K562 (cell line): ENCODE data around the gene FHL1. TPM values are rescaled to one million over a fixed set of nuclear protein-coding genes. Genes with fewer than 3 reads are reported as not detected.
"Not testable (repeated sequence)": the region's sequence is repeated elsewhere in the genome, so short reads cannot be mapped to it uniquely, and the experiment has no call there.

Experiments
- ATAC-seq: fragments of 200-7000 bp; cut with Tn5 transposase; 3 replicates; pipeline ENCODE4 v1.9.1; 2020; ENCODE audit warnings: moderate library complexity
- BruUV-seq: library from RNA; stranded (reverse); fragments of 400-500 nt; replicated peaks from 2 replicates; lab custom pipeline; 2021; lab: Mats Ljungman, UMichigan
- CTCF ChIA-PET: fragments of 300-600 bp; formaldehyde crosslinking; extraction: SDS; loops from one replicate; lab custom pipeline; 2021; ENCODE audit warnings: low intra/inter-chr PET ratio; lab: Yijun Ruan, JAX
- POLR2A ChIA-PET: fragments of 300-600, 350-650 bp; sonication (Branson Sonifier 250); formaldehyde crosslinking; extraction: SDS; loops from one replicate; lab custom pipeline; 2021; ENCODE audit warnings: antibody characterized with exemption, inconsistent platforms; lab: Yijun Ruan, JAX
- DNase-seq, 4 experiments: peaks; one replicate each; pipeline versions ENCODE4 v3.0.0 to v3.0.0-alpha.2; 2011 to 2018; ENCODE audit warnings: low spot score in 3 of 4, mixed read lengths in 3 of 4; ENCODE audit errors: extremely low read depth in 1 of 4
- FAIRE-seq: peaks from 2 replicates; lab custom pipeline; 2011; peaks lifted over from hg19 to GRCh38; lab: Jason Lieb, UNC
- H2AFZ ChIP-seq: 2 replicates; pipeline ENCODE4 v1.6.0; 2011; ENCODE audit warnings: low read depth, low read length, control low read depth, inconsistent platforms
- H3K27ac ChIP-seq: fragments of 200-600 bp; 3 replicates; pipeline ENCODE4 v1.8.0; 2011; ENCODE audit warnings: low read depth, mild to moderate bottlenecking, control low read depth, inconsistent platforms, low read length, moderate library complexity, mixed read lengths; ENCODE audit errors: extremely low read depth
- H3K27me3 ChIP-seq, 2 experiments: fragments of 300-600 bp in 1 of 2; 2 replicates in 1 of 2; 3 replicates in 1 of 2; pipeline versions ENCODE4 v1.6.0 to v1.8.0; 2011; ENCODE audit warnings: inconsistent platforms in 2 of 2, low read length in 2 of 2, mild to moderate bottlenecking in 1 of 2, mixed read lengths in 1 of 2, moderate library complexity in 1 of 2; ENCODE audit not compliant: control insufficient read depth in 2 of 2, insufficient read depth in 2 of 2
- H3K36me3 ChIP-seq: fragments of 300-600 bp; 3 replicates; pipeline ENCODE4 v1.8.0; 2011; ENCODE audit warnings: mild to moderate bottlenecking, low read length, inconsistent platforms; ENCODE audit not compliant: control insufficient read depth, insufficient read depth
- H3K4me1 ChIP-seq, 2 experiments: fragments of 200-600 bp in 1 of 2; replicated peaks in 1 of 2; 2 replicates in 1 of 2; 3 replicates in 1 of 2; pipeline versions ENCODE4 v1.5.1 to v1.8.0; 2011; ENCODE audit warnings: inconsistent platforms in 2 of 2, low read length in 2 of 2, mild to moderate bottlenecking in 1 of 2, mixed read lengths in 1 of 2, moderate library complexity in 1 of 2; ENCODE audit not compliant: control insufficient read depth in 2 of 2, insufficient read depth in 2 of 2
- H3K4me2 ChIP-seq: 2 replicates; pipeline ENCODE4 v1.6.1; 2011; ENCODE audit warnings: low read length, control low read depth, inconsistent platforms, mixed read lengths; ENCODE audit not compliant: insufficient read depth
- H3K4me3 ChIP-seq: fragments of 200-600 bp; sonication (generic), shearing (Covaris generic); 2 replicates; pipeline ENCODE4 v1.5.1; 2016; ENCODE audit warnings: control low read depth, inconsistent platforms
- H3K79me2 ChIP-seq: fragments of 200-600 bp; 3 replicates; pipeline ENCODE4 v1.8.0; 2011; ENCODE audit warnings: low read length, inconsistent platforms; ENCODE audit not compliant: control insufficient read depth, insufficient read depth
- H3K9ac ChIP-seq, 2 experiments: 2 replicates each; pipeline versions ENCODE4 v1.6.0 to v1.6.1; 2011; ENCODE audit warnings: low read depth in 2 of 2, low read length in 2 of 2, control low read depth in 1 of 2, inconsistent platforms in 1 of 2, mild to moderate bottlenecking in 1 of 2, mixed read lengths in 1 of 2; ENCODE audit not compliant: insufficient read depth in 1 of 2
- H3K9me1 ChIP-seq: one replicate; pipeline ENCODE4 v1.6.0; 2011; ENCODE audit warnings: inconsistent platforms, mild to moderate bottlenecking, low read length, moderate library complexity; ENCODE audit not compliant: control insufficient read depth, insufficient read depth
- H3K9me3 ChIP-seq: replicated peaks from 2 replicates; pipeline ENCODE4 v1.5.1; 2011; ENCODE audit warnings: low read depth, low read length, inconsistent platforms; ENCODE audit not compliant: control insufficient read depth, insufficient read depth
- H4K20me1 ChIP-seq: replicated peaks from 2 replicates; pipeline ENCODE4 v1.6.1; 2011; ENCODE audit warnings: low read length, inconsistent platforms, mixed read lengths; ENCODE audit not compliant: control insufficient read depth, insufficient read depth
- FOXJ2 ChIP-seq: fragments of 200-800 bp; sonication (Bioruptor generic); IDR thresholded peaks from 2 replicates; pipeline ENCODE4 v1.6.1; 2016; ENCODE audit warnings: missing genetic modification characterization, missing compliant biosample characterization
- PHB2 ChIP-seq: fragments of 450-650 bp; IDR thresholded peaks from 2 replicates; pipeline ENCODE4 v1.6.1; 2017; ENCODE audit warnings: low read depth
- RFX1 ChIP-seq: fragments of 450-650 bp; IDR thresholded peaks from 2 replicates; pipeline ENCODE4 v1.6.1; 2016; ENCODE audit warnings: mild to moderate bottlenecking, moderate library complexity
- WGBS: fragments of 100-300 bp; shearing (Covaris generic); methylation state at CpG from one replicate; pipeline ENCODE4 v1.1.6; 2016; ENCODE audit warnings: low coverage, mixed read lengths; ENCODE audit not compliant: insufficient coverage; ENCODE audit errors: missing lambda C conversion rate; 5-methylcytosine and 5-hydroxymethylcytosine counted together
- in situ Hi-C: fragments of 300-500 bp; cut with MboI; formaldehyde crosslinking; loops from 4 replicates; pipeline ENCODE4 v1.15.0; 2018; ENCODE audit warnings: inconsistent platforms, mixed read lengths
- intact Hi-C: fragments of 100-400 bp; cut with micrococcal nuclease; formaldehyde crosslinking; loops from 2 replicates; pipeline ENCODE4 v1.14.2; 2022
- polyA plus RNA-seq, 8 experiments: library from polyadenylated mRNA; depleted of rRNA in 4 of 8; stranded (reverse) in 5 of 8; unstranded in 3 of 8; fragments of >200 nt; fragmentation: Nextera tagmentation in 2 of 8; fragmentation: Illumina TruSeq in 1 of 8; extraction: Ambion mirVana in 2 of 8; extraction: Trizol in 1 of 8; gene quantifications; 2 replicates each; pipeline versions ENCODE4 v1.2.1 to v1.2.3, GENCODE V29; 2011 to 2014; ENCODE audit warnings: inconsistent platforms in 1 of 8, missing spikeins in 1 of 8
- total RNA-seq, 7 experiments: library from RNA; depleted of rRNA in 6 of 7; stranded (reverse); fragments of >200 nt in 6 of 7; fragmentation: Illumina TruSeq in 2 of 7; extraction: Trizol in 2 of 7; gene quantifications; 2 replicates each; pipeline versions ENCODE4 v1.2.1 to v1.2.3, GENCODE V29; 2011 to 2021; ENCODE audit warnings: low replicate concordance in 1 of 7

FHL1 gene
- total and polyA plus RNA-seq, 9 of the 15 experiments (the other 6 are each of a cell fraction or from before 2014, with no cell fraction given), result 0.03 to 3.0 (median 0.13) TPM; not detected in 1

- H3K9ac ChIP-seq, ATAC-seq, POLR2A ChIA-PET, H3K4me2 ChIP-seq, BruUV-seq, H4K20me1 ChIP-seq, H3K36me3 ChIP-seq, H3K4me1 ChIP-seq, H3K79me2 ChIP-seq, H3K9me3 ChIP-seq, H3K4me3 ChIP-seq, FAIRE-seq, DNase-seq, H3K9me1 ChIP-seq, H2AFZ ChIP-seq, H3K27ac ChIP-seq: not testable (repeated sequence)
- 0% methylated on average over 6 of the region's 6 CpGs for WGBS
- intact Hi-C loops, result loop anchor here (2.0 to 10.0 kb wide), 4 partner anchors 41 to 527 kb away; partner anchors contain the start of gene HTATSF1
- in situ Hi-C loops, result loop anchor here (25.0 kb wide), 1 partner anchor 131 kb away; no protein-coding TSS in a partner anchor
- H3K27me3 ChIP-seq, result peaks cover 19 to 31% of the 10 kb centered on the region in 2 experiments
- CTCF ChIA-PET, result interaction anchor here (0.8 kb wide), 1 partner anchor 100 kb away, joined by 3 read pairs; no protein-coding TSS in a partner anchor
Measured at GRCh38 chrX:136167989-136168388, 20.7 kb downstream of the FHL1 start.

GRCh38 chrX:136168929-136169735 lies 21.8 kb downstream of the FHL1 start:
- H4K20me1 ChIP-seq, result 0 out of 2 replicates have a peak, but pooled peaks cover 7% of the 10 kb centered on the region
- no peak overlapping the region for H3K4me2 ChIP-seq
- H3K9ac ChIP-seq, result no peak overlapping the region
- ChIA-PET POLR2A (no interaction called here), CTCF (no interaction called here)
- TF ChIP-seq PHB2, result no peak
- peak; percentile 41; the same call in 1 of the 2 replicates for TF ChIP-seq FOXJ2 (tag)
- peak; percentile 76 for TF ChIP-seq RFX1
- in situ Hi-C loops, result loop anchor here (25.0 kb wide), 1 partner anchor 132 kb away; no protein-coding TSS in a partner anchor
- no peaks in the 10 kb centered on the region for H3K4me1 ChIP-seq
- 3% methylated on average over 17 of the region's 17 CpGs for WGBS
- no peaks in the 10 kb centered on the region for H3K9me1 ChIP-seq
- DNase-seq, result peak in 3 of 4 experiments; percentile 28 to 62 (median 57)
- H3K36me3 ChIP-seq, result no peaks in the 10 kb centered on the region
- no peak; the same call in 2 of the 3 replicates for ATAC-seq
- intact Hi-C loops, result loop anchor here (5.0 to 10.0 kb wide), 3 partner anchors 326 to 526 kb away; partner anchors contain the start of gene HTATSF1
- H3K27me3 ChIP-seq, result peaks cover 22 to 36% of the 10 kb centered on the region in 2 experiments
- H3K4me3 ChIP-seq, result no peak overlapping the region
- no peaks in the 10 kb centered on the region for H3K79me2 ChIP-seq
- FAIRE-seq, result no peak
- no peaks in the 10 kb centered on the region for H3K9me3 ChIP-seq
- no peak overlapping the region for H3K27ac ChIP-seq
- H2AFZ ChIP-seq, result no peak overlapping the region
- BruUV-seq, result no TSS peak
